RWPE2 (cell line): ENCODE results near the gene RNF32.

Experiments used
- ATAC-seq: fragments of 200-7000 bp; cut with Tn5 transposase; 3 replicates; pipeline ENCODE4 v1.9.1; 2021; ENCODE audit warnings: low read depth
- DNase-seq: peaks from one replicate; pipeline ENCODE4 v3.0.0-alpha.2; 2020; ENCODE audit warnings: low spot score
- H3K27ac ChIP-seq: fragments of 450-650 bp; 2 replicates; pipeline ENCODE4 v1.5.1; 2017; ENCODE audit warnings: mild to moderate bottlenecking; ENCODE audit not compliant: poor library complexity, severe bottlenecking
- H3K27me3 ChIP-seq: fragments of 250-450 bp; sonication (Bioruptor Pico); 2 replicates; pipeline ENCODE4 v1.5.1; 2021; ENCODE audit warnings: mild to moderate bottlenecking, moderate library complexity; ENCODE audit not compliant: insufficient read depth, poor library complexity, severe bottlenecking
- H3K36me3 ChIP-seq: fragments of 250-450 bp; sonication (Bioruptor Pico); 2 replicates; pipeline ENCODE4 v1.5.1; 2020; ENCODE audit warnings: low read depth, mild to moderate bottlenecking, moderate library complexity
- H3K4me1 ChIP-seq: fragments of 250-450 bp; sonication (Bioruptor Pico); 2 replicates; pipeline ENCODE4 v1.5.1; 2021; ENCODE audit warnings: mild to moderate bottlenecking, moderate library complexity; ENCODE audit not compliant: insufficient read depth, poor library complexity, severe bottlenecking
- H3K4me3 ChIP-seq: fragments of 250-450 bp; sonication (Bioruptor Pico); 2 replicates; pipeline ENCODE4 v1.5.1; 2021; ENCODE audit warnings: mild to moderate bottlenecking, moderate library complexity; ENCODE audit not compliant: severe bottlenecking
- H3K9me3 ChIP-seq: fragments of 250-450 bp; sonication (Bioruptor Pico); 2 replicates; pipeline ENCODE4 v1.5.1; 2021; ENCODE audit warnings: mild to moderate bottlenecking, moderate library complexity; ENCODE audit not compliant: severe bottlenecking
- TF ChIP-seq, protein P1 (sequence below): fragments of 450-650 bp; IDR thresholded peaks from one replicate; pipeline ENCODE4 v1.5.1; 2017; ENCODE audit warnings: mild to moderate bottlenecking, moderate library complexity; ENCODE audit not compliant: poor library complexity, severe bottlenecking

The RNF32 gene

DNA sequence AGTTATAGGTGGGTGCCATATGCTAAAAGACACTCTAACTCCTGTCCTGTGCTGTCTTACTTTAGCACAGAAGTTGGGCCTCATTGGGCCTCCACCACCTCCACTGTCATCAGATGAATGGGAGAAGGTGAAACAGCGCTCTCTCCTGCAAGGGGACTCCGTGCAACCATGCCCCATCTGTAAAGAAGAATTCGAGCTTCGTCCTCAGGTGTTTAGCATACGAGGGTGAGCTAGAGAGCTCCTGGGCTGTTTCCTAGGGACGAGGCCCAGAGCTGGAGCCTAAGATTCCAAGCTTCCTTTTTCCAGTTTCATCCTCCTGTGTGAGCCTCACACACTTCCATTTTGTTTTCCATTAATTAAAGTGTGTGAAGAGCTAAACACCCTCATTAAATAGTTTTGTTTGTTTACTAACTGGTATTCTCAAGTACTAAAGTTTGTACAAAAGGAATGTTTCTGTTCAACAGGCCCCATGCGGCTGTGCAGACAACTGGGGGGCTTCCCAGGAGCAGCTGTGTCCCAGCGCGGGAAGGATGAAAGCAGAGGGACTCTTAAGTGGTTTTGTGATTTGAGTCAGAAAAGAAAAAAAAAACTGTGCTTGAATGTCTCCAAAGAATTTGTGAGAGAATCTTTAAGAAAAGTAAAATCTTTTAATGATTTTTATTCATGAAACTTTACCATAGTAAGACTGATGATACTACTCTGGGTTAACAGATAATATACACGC, 14.1 kb downstream of the RNF32 start:
- H3K27ac ChIP-seq = no peak overlapping the region
- no peaks in the 10 kb centered on the region for H3K36me3 ChIP-seq
- no peaks in the 10 kb centered on the region for H3K4me1 ChIP-seq
- TF ChIP-seq, protein P1, sequence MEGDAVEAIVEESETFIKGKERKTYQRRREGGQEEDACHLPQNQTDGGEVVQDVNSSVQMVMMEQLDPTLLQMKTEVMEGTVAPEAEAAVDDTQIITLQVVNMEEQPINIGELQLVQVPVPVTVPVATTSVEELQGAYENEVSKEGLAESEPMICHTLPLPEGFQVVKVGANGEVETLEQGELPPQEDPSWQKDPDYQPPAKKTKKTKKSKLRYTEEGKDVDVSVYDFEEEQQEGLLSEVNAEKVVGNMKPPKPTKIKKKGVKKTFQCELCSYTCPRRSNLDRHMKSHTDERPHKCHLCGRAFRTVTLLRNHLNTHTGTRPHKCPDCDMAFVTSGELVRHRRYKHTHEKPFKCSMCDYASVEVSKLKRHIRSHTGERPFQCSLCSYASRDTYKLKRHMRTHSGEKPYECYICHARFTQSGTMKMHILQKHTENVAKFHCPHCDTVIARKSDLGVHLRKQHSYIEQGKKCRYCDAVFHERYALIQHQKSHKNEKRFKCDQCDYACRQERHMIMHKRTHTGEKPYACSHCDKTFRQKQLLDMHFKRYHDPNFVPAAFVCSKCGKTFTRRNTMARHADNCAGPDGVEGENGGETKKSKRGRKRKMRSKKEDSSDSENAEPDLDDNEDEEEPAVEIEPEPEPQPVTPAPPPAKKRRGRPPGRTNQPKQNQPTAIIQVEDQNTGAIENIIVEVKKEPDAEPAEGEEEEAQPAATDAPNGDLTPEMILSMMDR = no peak
- no peaks in the 10 kb centered on the region for H3K9me3 ChIP-seq
- no peaks in the 10 kb centered on the region for H3K27me3 ChIP-seq
- ATAC-seq = no peak
- no peak overlapping the region for H3K4me3 ChIP-seq
- DNase-seq = no peak

GRCh38 chr7:156655251-156655650, 14.7 kb downstream of the RNF32 start:
- TF ChIP-seq, protein P1 = no peak
- H3K27ac ChIP-seq = no peak overlapping the region
- ATAC-seq (no peak), DNase-seq (no peak)
- no peak overlapping the region for H3K4me3 ChIP-seq
- H3K9me3 ChIP-seq = no peaks in the 10 kb centered on the region
- no peaks in the 10 kb centered on the region for H3K36me3 ChIP-seq
- no peaks in the 10 kb centered on the region for H3K27me3 ChIP-seq
- H3K4me1 ChIP-seq = no peaks in the 10 kb centered on the region

GRCh38 chr7:156655983-156656382, 15.4 kb downstream of the RNF32 start:
- no peak for ATAC-seq
- TF ChIP-seq, protein P1 = no peak
- H3K36me3 ChIP-seq = no peaks in the 10 kb centered on the region

GRCh38 chr7:156656598-156656997, 16.0 kb downstream of the RNF32 start:
- TF ChIP-seq, protein P1 = no peak
- Histone ChIP-seq H3K27me3 (no peaks in the 10 kb centered on the region), H3K9me3 (no peaks in the 10 kb centered on the region), H3K4me3 (no peak overlapping the region), H3K27ac (no peak overlapping the region), H3K4me1 (no peaks in the 10 kb centered on the region), H3K36me3 (no peaks in the 10 kb centered on the region)
- ATAC-seq = no peak
- DNase-seq = no peak

More at GRCh38 chr7:156655983-156656382, 15.4 kb downstream of the RNF32 start:
- DNase-seq = no peak
- H3K4me3 ChIP-seq = no peak overlapping the region
- no peaks in the 10 kb centered on the region for H3K9me3 ChIP-seq
- no peaks in the 10 kb centered on the region for H3K27me3 ChIP-seq
- no peaks in the 10 kb centered on the region for H3K4me1 ChIP-seq
- H3K27ac ChIP-seq = no peak overlapping the region

DNA sequence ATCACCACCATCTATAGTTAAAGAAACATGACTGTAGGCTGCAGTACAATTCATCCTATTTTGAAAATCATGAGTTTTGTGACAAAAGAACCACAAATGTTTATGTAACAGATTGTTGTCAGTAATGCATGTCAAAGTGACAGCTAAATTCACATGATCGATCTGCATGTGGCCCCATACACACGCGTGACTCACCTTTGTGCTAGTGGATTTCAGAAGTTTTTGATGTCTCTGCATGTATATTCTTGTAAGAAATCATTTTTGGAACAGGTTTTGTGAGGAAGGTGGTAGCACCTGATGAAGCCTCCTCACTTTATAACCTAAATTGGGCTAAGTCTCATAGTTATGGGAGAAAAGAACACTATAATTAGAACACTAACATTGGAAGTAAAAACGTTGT, 17.1 kb downstream of the RNF32 start:
- Histone ChIP-seq H3K9me3 (no peaks in the 10 kb centered on the region), H3K4me3 (no peak overlapping the region), H3K4me1 (no peaks in the 10 kb centered on the region), H3K27me3 (no peaks in the 10 kb centered on the region), H3K27ac (no peak overlapping the region), H3K36me3 (no peaks in the 10 kb centered on the region)
- no peak for DNase-seq
- TF ChIP-seq, protein P1 = no peak
- ATAC-seq = no peak
